Central memory CD4-positive, alpha-beta T cell (primary cell): ENCODE data around the gene IL20RA.
"Not testable (repeated sequence)": the region's sequence is repeated elsewhere in the genome, so short reads cannot be mapped to it uniquely, and the experiment has no call there.

Experiments used
- DNase-seq: peaks from one replicate; pipeline ENCODE4 v3.0.0; 2022
- total RNA-seq, 3 experiments: gene quantifications; one replicate each; lab custom pipeline; 2026; lab: John Stamatoyannopoulos, UW

Gene IL20RA, protein sequence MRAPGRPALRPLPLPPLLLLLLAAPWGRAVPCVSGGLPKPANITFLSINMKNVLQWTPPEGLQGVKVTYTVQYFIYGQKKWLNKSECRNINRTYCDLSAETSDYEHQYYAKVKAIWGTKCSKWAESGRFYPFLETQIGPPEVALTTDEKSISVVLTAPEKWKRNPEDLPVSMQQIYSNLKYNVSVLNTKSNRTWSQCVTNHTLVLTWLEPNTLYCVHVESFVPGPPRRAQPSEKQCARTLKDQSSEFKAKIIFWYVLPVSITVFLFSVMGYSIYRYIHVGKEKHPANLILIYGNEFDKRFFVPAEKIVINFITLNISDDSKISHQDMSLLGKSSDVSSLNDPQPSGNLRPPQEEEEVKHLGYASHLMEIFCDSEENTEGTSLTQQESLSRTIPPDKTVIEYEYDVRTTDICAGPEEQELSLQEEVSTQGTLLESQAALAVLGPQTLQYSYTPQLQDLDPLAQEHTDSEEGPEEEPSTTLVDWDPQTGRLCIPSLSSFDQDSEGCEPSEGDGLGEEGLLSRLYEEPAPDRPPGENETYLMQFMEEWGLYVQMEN
- total RNA-seq: 0 to 0.04 (median 0) reads per million in 3 experiments

DNA sequence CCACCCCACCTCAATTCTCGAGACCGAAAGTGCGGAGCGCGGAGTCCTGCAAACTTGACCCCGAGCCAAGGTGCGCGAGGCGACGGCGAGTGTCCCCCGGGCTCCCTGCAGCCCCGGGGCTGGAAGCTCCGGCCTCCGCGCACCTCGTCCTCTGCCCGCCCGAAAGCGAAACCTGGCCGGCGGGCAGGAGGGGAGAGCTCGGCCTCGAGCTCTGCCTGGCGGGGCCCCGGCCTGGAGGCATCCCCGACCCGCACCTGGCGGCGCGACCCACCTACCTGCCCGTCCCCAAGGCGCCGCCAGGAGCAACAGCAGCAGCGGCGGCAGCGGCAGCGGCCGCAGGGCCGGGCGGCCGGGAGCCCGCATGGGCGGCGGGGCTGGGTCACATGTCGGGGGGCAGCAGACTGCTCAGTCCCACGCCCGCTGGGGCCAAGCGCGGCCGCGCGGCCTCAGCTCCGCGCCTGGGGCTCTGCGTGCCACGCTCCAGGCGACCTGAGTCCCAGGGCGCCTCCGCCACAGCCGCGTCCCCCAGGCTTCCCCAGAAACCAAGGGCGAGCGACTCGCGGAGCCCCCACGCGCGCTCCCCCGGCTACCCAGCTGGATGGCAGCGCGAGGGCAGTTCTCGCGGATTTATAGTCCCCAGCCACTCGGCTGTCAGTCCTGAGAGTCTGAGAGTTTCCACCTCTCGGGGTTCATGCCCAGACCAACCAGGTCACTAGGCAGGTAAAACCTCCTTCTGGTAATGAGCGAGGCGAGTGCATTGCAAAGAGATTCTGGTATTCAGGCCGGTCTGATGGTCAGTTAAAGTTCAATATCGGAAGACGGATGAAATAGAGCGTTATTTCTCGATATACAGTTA lies at the start of gene IL20RA:
Gene IL20RA, minus strand, starts transcription at position 600 of the 856 bp plus-strand sequence. Its CDS starts 237 bp downstream, at position 363.
- DNase-seq: no peak

DNA sequence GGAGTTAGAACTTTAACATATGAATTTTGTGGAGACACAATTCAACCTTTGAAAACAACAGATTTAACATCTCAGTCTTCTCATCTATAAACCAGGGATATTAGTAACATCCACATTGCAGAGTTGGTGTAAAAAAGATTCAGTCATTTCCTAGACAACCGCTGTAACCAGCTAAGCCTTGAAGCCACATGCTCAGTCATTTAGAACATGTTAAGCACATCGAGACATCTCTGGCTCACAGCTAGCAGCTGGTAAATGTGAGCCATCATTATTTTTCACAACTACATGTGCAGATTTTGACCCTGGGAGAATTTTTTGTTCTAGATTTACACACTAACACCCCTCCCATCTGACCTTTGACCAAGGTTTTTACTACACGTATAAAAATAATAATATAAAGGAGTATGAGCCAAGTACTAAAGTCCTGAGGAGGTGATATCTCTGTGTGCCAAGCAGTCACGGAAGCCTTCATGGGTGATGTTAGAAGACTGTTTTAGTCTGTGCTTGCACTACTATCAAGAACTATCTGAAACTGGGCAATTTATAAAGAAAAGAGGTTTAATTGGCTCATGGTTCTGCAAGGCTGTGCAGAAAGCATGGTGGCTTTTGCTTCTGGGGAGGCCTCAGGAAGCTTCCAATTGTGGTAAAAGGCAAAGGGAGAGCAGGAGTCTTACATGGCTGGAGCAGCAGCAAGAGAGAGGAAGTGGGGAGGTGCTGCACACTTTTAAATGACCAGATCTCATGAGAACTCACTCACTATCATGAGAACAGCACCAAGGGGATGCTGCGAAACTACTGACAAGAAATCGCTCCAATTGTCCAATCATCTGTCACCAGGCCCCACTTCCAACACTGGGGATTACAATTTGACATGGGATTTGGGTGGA lies 48.7 kb upstream of the IL20RA start:
- DNase-seq: no peak

DNA sequence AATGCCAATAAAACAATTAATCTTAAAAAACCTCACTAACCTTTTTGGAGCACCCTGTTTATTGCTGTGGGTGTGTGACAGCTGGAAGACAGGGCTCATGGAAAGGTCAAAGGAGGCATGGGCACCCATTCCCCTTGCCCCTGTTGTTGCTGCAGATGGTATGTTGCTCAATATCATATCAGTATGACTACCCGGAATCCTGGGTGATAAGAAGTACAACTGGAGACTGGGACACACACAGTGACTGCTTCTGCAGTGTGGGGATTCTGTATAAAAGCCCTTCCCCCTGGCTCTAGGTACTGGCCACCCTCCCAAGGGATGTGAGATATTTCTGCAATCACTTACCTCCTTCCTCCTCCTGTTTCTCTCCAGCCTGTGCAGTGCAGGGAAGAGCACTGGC lies 47.3 kb upstream of the IL20RA start:
- no peak for DNase-seq

DNA sequence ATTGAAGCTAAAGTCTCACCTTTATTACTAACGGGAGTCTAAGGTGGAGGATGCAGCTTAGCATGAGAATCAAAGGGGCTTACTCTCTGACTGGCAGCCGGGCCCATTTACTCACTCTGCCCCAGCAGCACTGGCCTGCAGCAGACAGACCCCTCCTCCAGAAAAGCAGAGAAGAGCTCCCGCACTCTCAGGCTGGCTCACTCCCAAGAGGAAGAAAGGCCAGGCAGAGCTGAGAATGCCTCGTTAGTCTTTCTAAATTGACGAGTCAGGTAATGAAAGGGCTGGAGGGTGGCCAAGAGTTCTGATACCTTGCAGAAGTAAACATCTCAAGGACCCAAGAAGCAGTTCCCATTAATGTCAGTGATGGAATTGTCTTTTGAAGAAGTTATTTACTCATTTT lies 44.5 kb upstream of the IL20RA start:
- no peak for DNase-seq

DNA sequence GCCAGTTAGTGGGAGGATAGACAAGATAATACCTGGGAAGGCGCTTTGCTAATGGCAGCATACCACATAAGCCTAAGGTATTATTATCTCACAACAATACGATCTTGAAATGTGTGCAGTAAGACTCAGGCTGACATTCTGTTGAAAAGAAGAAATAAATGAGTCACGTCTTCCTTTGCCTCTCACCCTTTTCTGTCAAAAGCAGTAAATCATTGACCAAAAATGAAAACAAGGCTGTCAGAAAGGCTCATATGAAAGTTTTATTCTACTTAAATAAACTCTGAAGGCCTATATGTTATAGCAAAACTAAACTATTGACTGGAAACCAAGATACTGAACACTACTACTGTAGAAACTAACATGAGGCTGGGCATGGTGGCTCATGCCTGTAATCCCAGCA lies 43.1 kb upstream of the IL20RA start:
- DNase-seq: no peak

DNA sequence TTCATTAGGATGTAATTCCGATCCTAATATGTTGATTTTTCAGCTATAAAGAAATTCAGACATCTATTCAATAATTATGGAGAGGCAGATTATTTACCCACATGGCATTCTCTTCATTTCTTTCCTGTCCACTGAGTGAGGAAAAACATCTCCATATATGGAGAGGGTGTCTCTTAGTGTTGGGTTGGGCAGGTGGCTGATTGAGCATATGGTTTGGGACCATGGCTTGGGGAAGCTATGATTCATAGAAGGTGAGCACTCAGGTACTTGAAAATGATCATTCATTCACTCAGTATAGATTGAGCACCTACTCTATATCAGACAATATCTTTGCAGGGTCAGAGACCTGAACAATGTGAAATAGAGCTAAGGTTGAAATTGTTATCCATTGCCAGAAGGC lies 41.3 kb upstream of the IL20RA start:
- no peak for DNase-seq

DNA sequence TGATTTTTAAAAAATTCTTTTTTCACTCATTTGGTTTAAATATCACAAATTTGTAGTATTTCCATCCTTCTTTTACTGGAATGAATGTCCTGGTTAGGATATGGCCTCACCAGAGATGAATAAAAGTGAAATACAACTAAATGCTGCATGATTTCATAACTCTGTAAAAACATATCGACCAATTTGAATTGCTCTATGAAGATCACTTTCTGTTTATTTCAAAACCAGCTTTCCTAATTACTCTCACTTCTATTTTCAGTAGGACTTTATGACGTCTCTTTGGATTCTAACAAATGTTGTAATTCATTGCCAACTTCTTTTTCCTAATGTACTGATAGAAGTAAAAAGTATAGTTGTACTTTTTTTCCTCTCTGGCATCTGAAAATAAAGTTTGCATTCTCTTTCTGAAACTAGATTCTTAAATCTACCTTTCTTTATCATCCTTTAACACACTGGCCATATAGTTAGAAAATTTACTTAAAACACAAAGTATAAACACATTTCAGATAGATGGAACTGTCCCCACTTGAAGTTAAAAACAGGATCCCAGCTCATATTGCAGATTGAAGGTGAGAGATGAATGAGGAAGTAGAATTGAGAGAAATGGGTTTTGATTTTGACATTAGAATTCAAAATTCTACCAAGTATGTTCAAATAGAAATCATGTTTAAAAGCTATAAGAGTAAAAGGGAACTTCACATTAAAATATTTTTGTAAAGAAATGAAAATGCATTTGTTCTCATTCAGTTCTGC lies 40.3 kb upstream of the IL20RA start:
- DNase-seq: no peak

DNA sequence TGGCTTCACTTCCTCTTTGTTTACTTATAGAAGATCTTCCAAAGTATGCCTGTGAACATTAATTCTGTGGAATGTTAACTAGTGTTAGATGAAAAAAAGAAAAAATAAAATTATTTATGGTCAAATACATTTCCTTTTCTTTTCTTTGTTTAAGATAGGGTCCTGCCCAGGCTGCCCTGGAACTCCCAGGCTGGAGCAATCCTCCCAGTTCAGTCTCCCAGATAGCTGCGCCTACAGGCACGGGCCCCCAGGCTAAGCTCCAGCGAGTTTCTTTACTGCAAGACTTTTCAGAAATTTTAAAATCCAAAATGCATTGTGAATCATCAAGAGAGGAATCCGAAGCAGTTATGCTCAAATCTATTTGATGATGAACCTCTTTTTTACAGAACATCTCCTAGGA lies 39.3 kb upstream of the IL20RA start:
- no peak for DNase-seq

DNA sequence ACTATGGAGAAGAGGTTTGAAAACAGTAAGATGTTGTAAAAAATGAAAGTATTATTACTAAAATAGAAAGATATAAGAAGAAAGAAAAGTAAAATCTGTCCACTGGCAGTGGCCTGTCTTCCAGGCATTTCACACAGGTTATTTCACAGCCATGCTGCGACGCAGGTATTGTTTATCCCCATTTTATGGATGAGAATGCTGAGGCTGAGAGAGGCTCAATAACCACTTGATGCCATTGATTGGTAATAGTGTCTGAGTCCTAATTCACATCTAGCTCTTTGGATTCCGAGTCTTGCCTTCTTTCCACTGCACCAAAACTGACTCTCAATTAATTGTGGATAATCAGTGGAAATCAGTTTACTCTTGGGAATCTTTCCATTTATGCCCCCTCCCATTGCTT lies 37.2 kb upstream of the IL20RA start:
- DNase-seq: no peak

DNA sequence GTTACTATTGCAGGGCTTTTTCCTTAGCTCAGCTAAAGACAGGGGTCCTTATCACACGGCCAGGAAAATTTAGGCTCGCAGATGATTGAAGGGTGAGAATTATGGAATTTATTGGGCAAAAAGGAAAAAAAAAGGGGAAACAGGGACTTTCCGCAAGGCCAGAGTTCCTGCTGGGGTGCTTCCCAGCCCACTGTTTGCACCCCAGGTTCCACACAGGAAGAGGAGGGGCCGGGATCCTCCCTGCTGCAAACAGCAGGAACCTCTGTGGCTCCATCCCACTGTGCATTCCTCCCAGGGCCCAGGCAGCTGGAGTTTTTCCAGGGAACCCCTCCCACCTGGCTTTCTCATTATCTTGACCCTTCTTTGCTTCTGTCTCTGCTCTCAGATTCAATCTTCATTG lies 35.9 kb upstream of the IL20RA start:
- no peak for DNase-seq

DNA sequence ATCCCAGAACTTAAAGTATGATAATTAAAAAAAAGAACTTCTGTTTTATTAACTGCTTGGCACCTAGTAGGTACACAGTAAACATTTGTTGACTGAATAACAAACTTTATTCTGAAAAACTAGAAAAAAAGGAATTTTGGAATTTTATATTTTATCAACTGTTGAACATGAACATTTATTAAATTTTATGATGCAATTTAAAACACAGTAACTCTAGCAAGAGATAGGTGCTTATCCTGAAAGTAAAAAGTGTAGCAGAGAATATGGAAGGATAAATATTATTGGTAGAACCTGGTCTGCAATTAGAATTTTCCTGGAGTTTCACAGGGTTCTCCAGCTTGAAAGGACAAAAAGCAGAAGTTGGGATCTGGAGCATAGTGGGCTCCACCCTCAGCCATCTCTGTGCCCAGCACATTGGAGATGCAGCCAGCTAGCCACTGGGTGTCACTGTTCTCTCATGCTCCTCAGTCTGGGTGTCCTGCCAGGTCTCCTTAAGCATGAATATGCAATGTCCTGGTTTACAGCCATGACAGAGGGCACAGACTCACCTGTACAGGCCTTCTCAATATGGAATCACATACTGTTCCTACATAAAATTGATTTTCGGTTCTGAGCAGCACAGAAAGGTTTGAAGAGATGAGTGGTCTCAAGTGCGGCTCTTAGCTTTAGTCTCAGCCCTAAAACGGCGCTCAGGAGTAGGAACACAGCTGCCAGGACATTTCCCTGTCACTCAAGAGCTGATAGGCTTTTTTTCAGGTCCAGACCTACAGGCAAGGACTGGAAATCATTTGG lies 31.7 kb upstream of the IL20RA start:
- peak; percentile 23 for DNase-seq

DNA sequence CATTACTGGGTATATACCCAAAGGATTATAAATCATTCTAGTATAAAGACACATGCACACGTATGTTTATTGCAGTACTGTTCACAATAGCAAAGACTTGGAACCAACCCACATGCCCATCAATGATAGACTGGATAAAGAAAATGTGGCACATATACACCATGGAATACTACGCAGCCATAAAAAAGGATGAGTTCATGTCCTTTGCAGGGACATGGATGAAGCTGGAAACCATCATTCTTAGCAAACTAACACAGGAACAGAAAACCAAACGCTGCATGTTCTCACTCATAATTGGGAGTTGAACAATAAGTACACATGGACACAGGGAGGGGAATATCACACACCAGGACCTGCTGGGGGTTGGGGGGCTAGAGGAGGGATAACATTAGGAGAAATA lies 31.0 kb upstream of the IL20RA start:
- not testable (repeated sequence) for DNase-seq

DNA sequence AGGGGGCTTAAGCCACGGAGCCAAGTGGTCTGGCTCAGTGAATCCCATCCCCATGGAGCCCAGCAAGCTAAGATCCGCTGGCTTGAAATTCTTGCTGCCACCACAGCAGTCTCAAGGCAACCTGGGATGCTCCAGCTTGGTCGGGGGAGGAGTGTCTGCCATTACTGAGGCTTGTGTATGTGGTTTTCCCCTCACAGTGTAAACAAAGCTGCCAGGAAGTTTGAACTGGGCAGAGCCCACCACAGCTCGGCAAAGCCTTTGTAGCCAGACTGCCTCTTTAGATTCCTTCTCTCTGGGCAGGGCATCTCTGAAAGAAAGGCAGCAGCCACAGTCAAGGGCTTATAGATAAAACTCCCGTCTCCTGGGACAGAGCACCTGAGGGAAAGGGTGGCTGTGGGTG lies 25.5 kb upstream of the IL20RA start:
- DNase-seq: no peak

DNA sequence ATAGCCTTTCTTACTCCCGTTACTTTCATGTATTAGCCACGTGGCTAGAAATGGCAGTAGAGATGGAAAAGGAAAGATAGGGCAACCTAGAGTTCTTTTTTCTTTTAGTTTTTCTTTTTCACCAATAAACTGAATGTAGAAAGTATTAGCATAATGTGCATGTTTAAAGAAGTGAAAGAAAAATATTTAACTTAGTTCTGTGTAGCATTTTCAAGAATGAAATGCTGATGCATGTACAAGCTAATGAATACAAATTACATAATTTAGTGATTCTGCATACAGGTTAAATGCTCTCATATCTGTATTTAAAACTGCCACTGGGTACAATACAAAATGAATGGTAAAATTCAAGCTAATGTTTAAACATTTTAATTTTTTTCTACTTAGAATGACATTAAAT lies 22.6 kb upstream of the IL20RA start:
- DNase-seq: no peak

DNA sequence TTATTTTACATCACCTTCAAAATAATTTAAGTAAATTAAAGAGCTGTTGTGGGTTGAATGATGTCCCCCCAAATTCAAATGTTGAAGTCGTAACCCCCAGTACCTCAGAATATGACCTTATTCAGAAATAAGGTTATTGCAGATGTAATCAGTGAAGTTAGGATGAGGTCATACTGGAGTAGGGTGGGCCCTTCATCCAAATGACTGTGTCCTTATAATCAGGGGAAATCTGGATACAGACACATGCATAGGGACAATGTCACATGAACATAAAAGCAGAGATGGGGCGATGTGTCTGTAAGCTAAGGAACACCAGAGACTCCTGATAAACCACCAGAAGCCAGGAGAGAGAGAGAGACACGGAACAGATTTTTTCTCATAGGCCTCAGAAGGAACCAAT lies 13.3 kb upstream of the IL20RA start:
- DNase-seq: no peak

DNA sequence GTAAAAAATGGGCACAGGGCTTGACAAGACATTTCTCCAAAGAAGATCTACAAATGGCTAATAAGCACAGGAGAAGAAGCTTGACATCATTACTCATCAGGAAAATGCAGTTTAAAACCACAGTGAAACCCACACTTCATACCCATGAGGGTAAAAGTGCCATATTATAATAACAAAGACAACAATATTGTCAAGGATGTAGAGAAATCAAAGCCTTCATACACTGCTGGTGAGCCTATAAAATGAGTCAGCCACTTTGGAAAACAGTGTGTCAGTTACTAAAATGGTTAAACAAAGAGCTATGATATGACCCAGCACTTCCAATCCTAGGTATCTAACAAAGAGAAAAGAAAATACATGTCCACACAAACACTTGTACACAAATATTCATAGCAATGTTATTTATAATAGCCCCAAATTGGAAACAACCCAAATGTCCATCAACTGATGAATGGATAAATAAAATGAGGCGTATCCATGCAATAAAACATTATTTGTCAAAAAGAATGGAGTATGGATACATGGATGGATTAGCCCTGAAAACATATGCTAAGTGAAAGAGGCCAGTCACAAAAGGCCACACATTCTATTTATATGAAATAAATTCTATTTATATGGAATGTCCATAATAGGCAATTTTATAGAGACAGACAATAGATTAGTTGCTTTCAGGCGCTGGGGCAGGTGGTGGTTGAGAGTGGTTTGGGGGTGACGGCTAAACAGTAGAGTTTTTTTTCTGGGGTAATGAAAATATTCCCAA lies 11.5 kb upstream of the IL20RA start:
- DNase-seq: no peak

DNA sequence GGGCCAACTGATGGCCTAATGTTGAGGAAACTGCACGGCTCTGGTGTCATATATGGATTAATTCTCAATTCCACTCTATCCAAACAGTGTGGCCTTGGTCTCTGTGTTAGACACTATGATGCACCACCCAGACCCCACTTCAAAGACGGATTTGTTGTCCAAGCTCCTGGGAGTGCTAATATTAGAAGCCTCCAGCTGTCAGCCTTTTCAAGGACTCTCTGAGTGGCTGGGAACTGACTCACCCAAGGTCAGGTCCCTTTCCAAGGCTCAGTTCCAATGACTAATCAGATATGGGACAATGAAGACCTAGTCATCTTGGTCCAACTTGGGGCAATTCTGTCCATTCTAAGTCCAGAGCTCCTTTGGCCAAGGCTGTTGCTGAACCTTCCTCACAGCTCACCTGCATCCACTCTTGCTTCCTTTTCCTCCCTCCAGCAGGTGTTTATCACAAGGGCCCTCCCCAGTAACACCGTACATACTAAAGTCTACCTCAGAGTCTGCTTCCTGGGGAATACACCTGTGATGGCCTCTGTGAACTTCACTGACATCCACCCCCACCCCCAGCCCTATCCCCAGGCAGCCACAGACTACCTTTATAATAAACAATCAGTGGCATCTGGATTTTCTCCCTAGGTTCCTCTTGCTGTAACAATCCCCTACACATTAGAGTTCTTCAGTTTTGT lies 7.2 kb upstream of the IL20RA start:
- no peak for DNase-seq

DNA sequence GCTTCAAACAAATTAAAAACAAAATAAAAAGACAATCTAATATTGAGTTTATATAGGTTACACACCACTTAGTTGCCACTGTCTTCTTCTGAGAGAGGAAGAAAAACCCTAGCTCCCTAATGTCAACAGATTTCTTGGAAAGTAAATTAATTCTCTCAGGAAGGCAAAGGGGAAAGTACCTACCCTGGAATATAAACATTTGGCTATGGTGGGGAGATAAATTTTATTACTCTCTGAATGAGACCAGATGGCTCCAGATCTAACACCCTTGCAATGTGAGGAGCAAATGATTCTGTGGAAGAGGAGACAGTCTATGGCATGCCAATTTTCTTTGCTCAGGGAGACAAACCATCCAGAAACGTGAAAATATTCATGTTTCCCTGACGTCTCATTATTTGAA lies 4.3 kb upstream of the IL20RA start:
- no peak for DNase-seq

DNA sequence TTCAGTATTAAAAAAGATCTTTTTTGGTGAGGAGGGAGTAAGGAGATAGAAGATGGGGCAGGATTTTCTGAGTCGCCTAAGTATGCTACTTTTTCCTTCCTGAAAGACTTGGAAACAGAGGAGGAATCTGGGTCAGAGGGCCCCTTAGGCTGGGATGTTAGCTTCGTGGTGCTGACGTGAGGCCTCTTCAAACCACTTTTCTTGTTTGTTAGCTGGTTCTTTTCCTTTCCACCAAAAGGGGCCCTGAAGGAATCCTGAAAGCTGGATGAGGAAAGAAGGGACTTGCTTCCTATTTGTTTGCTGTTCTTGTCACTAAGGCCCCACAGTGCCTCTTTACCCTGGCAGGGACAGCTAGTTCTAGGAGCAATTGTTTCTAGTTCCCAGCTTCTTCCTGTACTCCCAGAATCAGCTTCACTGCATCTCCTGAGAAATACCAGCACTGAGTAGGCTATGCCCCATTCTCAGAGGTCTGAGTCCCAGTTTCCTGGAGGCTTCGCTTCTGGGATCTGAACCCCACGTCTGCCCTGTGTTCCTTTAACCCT lies 2.2 kb upstream of the IL20RA start:
- DNase-seq: no peak
